SKM-1 treated with dmso at 0.1 percent for 144 hours (cell line): ENCODE data around the gene TPH2.

Source experiments
- DNase-seq: peaks from one replicate; lab custom pipeline; 2025; ENCODE audit not compliant: unreplicated experiment; lab: John Stamatoyannopoulos, UW

The TPH2 gene

GRCh38 chr12:72030277-72030676 lies 91.6 kb downstream of the TPH2 start:
- no peak for DNase-seq

- DNase-seq, result no peak
Measured at GRCh38 chr12:72031066-72031465, 92.4 kb downstream of the TPH2 start.

- DNase-seq, result no peak
Measured at GRCh38 chr12:72033991-72034390, 95.3 kb downstream of the TPH2 start.

GRCh38 chr12:72035625-72036024 lies 97.0 kb downstream of the TPH2 start:
- DNase-seq, result no peak

GRCh38 chr12:72036393-72036792 lies 97.7 kb downstream of the TPH2 start:
- no peak for DNase-seq

- DNase-seq, result no peak
Measured at GRCh38 chr12:72037006-72037795, 98.6 kb downstream of the TPH2 start.

GRCh38 chr12:72041811-72042210 lies 103.2 kb downstream of the TPH2 start:
- DNase-seq, result no peak

- DNase-seq, result no peak
Measured at GRCh38 chr12:72053604-72054003, 115.0 kb downstream of the TPH2 start.

- no peak for DNase-seq
Measured at GRCh38 chr12:72054511-72054910, 115.9 kb downstream of the TPH2 start.

- DNase-seq, result no peak
Measured at GRCh38 chr12:72057330-72057914, 118.8 kb downstream of the TPH2 start.

- no peak for DNase-seq
Measured at GRCh38 chr12:72063073-72063472, 124.4 kb downstream of the TPH2 start.

- DNase-seq, result no peak
Measured at GRCh38 chr12:72071030-72071429, 132.4 kb downstream of the TPH2 start.

GRCh38 chr12:72072592-72073212 lies 134.1 kb downstream of the TPH2 start:
- no peak for DNase-seq

GRCh38 chr12:72074065-72074464 lies 135.4 kb downstream of the TPH2 start:
- no peak for DNase-seq

- no peak for DNase-seq
Measured at GRCh38 chr12:72074956-72075355, 136.3 kb downstream of the TPH2 start.

- DNase-seq, result no peak
Measured at GRCh38 chr12:72075401-72075800, 136.8 kb downstream of the TPH2 start.

GRCh38 chr12:72075891-72076557 lies 137.4 kb downstream of the TPH2 start:
- no peak for DNase-seq

- DNase-seq, result no peak
Measured at GRCh38 chr12:72076558-72076915, 137.9 kb downstream of the TPH2 start.

GRCh38 chr12:72077111-72077820 lies 138.6 kb downstream of the TPH2 start:
- no peak for DNase-seq

GRCh38 chr12:72081777-72082176 lies 143.1 kb downstream of the TPH2 start:
- no peak for DNase-seq
